H1 (cell line): ENCODE results near the gene UBE3B. TPM values are rescaled to one million over a fixed set of nuclear protein-coding genes. Genes with fewer than 3 reads are reported as not detected.

ENCODE experiments used
- CTCF ChIA-PET: fragments of 300-600 bp; sonication (Branson Sonifier 250); formaldehyde crosslinking; loops from one replicate; lab custom pipeline; 2021; ENCODE audit not compliant: partially characterized antibody; lab: Charles Lee
- POLR2A ChIA-PET: fragments of 300-600 bp; sonication (Branson Sonifier 250); formaldehyde crosslinking; loops from one replicate; lab custom pipeline; 2021; ENCODE audit warnings: inconsistent platforms; ENCODE audit not compliant: partially characterized antibody; lab: Charles Lee
- DNase-seq, 2 experiments: peaks; one replicate each; pipeline versions ENCODE4 v3.0.0 to v3.0.0-alpha.2; 2010 to 2022; ENCODE audit warnings: low spot score in 2 of 2, low read depth in 1 of 2, mixed read lengths in 1 of 2
- FAIRE-seq: peaks from 2 replicates; lab custom pipeline; 2011; peaks lifted over from hg19 to GRCh38; lab: Jason Lieb, UNC
- H2AFZ ChIP-seq: 2 replicates; pipeline ENCODE4 v1.8.1; 2012; ENCODE audit warnings: low read length, inconsistent platforms
- H2AK5ac ChIP-seq: 2 replicates; pipeline ENCODE4 v1.6.1; 2013; ENCODE audit warnings: low read depth, low read length
- H2BK120ac ChIP-seq: replicated peaks from 2 replicates; pipeline ENCODE3; 2013; ENCODE audit warnings: low read depth, low read length, inconsistent platforms
- H2BK12ac ChIP-seq: 2 replicates; pipeline ENCODE4 v1.6.1; 2013; ENCODE audit warnings: low read depth, low read length
- H2BK15ac ChIP-seq: 2 replicates; pipeline ENCODE4 v1.6.1; 2013; ENCODE audit warnings: low read length
- H2BK20ac ChIP-seq: 2 replicates; pipeline ENCODE4 v1.6.1; 2013; ENCODE audit warnings: low read length
- H2BK5ac ChIP-seq: 2 replicates; pipeline ENCODE4 v1.6.1; 2013; ENCODE audit warnings: low read depth, low read length
- H3K14ac ChIP-seq: 2 replicates; pipeline ENCODE4 v1.6.1; 2013; ENCODE audit warnings: inconsistent platforms; ENCODE audit not compliant: insufficient read length
- H3K18ac ChIP-seq: 2 replicates; pipeline ENCODE4 v1.6.1; 2013; ENCODE audit warnings: low read length; ENCODE audit errors: extremely low read depth
- H3K23ac ChIP-seq: 2 replicates; pipeline ENCODE4 v1.6.1; 2013; ENCODE audit warnings: inconsistent platforms; ENCODE audit not compliant: insufficient read length
- H3K23me2 ChIP-seq: 2 replicates; pipeline ENCODE4 v1.6.1; 2013; ENCODE audit warnings: low read depth, low read length
- H3K27ac ChIP-seq: 2 replicates; pipeline ENCODE4 v1.6.1; 2011; ENCODE audit warnings: low read depth, low read length, inconsistent platforms
- H3K27me3 ChIP-seq, 4 experiments: replicated peaks in 1 of 4; 1 replicate in 1 of 4; 2 replicates in 3 of 4; pipeline versions ENCODE4 v1.6.1 to v1.8.1; 2011 to 2013; ENCODE audit warnings: low read length in 3 of 4, mild to moderate bottlenecking in 3 of 4, inconsistent platforms in 2 of 4, mixed read lengths in 2 of 4, moderate library complexity in 1 of 4; ENCODE audit not compliant: control insufficient read depth in 3 of 4, insufficient read depth in 3 of 4; ENCODE audit errors: extremely low read depth in 1 of 4
- H3K36me3 ChIP-seq, 4 experiments: 2 replicates each; pipeline versions ENCODE4 v1.6.1 to v1.8.1; 2011 to 2013; ENCODE audit warnings: mild to moderate bottlenecking in 4 of 4, low read length in 3 of 4, moderate library complexity in 2 of 4, control low read depth in 1 of 4, inconsistent platforms in 1 of 4; ENCODE audit not compliant: insufficient read depth in 4 of 4, control insufficient read depth in 2 of 4
- H3K4ac ChIP-seq: replicated peaks from 2 replicates; pipeline ENCODE3; 2013; ENCODE audit warnings: low read length, low read depth, mixed read lengths, inconsistent platforms; ENCODE audit not compliant: insufficient read length
- H3K4me1 ChIP-seq, 4 experiments: replicated peaks in 1 of 4; 1 replicate in 1 of 4; 2 replicates in 3 of 4; pipeline versions ENCODE4 v1.6.1 to v1.8.1; 2011 to 2013; ENCODE audit warnings: low read length in 3 of 4, inconsistent platforms in 2 of 4, mixed read lengths in 1 of 4; ENCODE audit not compliant: insufficient read depth in 4 of 4, control insufficient read depth in 3 of 4
- H3K4me2 ChIP-seq, 2 experiments: 2 replicates each; pipeline versions ENCODE4 v1.6.1 to v1.8.1; 2011 to 2013; ENCODE audit warnings: low read depth in 2 of 2, low read length in 2 of 2, control low read depth in 1 of 2, inconsistent platforms in 1 of 2, mild to moderate bottlenecking in 1 of 2; ENCODE audit not compliant: insufficient read depth in 1 of 2
- H3K4me3 ChIP-seq, 4 experiments: fragments of 200-600, 300-600 bp in 1 of 4; sonication (generic), shearing (Covaris generic), sonication (Bioruptor Twin) in 1 of 4; 2 replicates each; pipeline versions ENCODE4 v1.5.1 to v1.8.1; 2011 to 2016; ENCODE audit warnings: low read length in 4 of 4, low read depth in 3 of 4, control low read depth in 2 of 4, inconsistent platforms in 2 of 4, mild to moderate bottlenecking in 2 of 4, mixed read lengths in 1 of 4, moderate library complexity in 1 of 4; ENCODE audit not compliant: insufficient read depth in 2 of 4; ENCODE audit errors: extremely low read depth in 1 of 4
- H3K56ac ChIP-seq: replicated peaks from 2 replicates; pipeline ENCODE3; 2013; ENCODE audit warnings: low read depth, mild to moderate bottlenecking, mixed read lengths, low read length, inconsistent platforms; ENCODE audit not compliant: insufficient read length
- H3K79me1 ChIP-seq: 2 replicates; pipeline ENCODE4 v1.6.1; 2013; ENCODE audit warnings: low read depth, low read length, control low read depth
- H3K79me2 ChIP-seq, 2 experiments: 2 replicates each; pipeline versions ENCODE4 v1.6.1 to v1.8.1; 2012 to 2013; ENCODE audit warnings: low read length in 2 of 2, mild to moderate bottlenecking in 2 of 2, inconsistent platforms in 1 of 2; ENCODE audit not compliant: insufficient read depth in 2 of 2, control insufficient read depth in 1 of 2
- H3K9ac ChIP-seq, 4 experiments: replicated peaks in 1 of 4; 1 replicate in 1 of 4; 2 replicates in 3 of 4; pipeline versions ENCODE4 v1.6.1 to v1.8.1; 2011 to 2013; ENCODE audit warnings: low read depth in 3 of 4, low read length in 3 of 4, control low read depth in 2 of 4, mild to moderate bottlenecking in 2 of 4, moderate library complexity in 2 of 4, inconsistent platforms in 1 of 4; ENCODE audit errors: extremely low read depth in 1 of 4
- H3K9me3 ChIP-seq, 2 experiments: 2 replicates each; pipeline versions ENCODE4 v1.6.1 to v1.8.1; 2012 to 2013; ENCODE audit warnings: mild to moderate bottlenecking in 2 of 2, moderate library complexity in 2 of 2, control low read depth in 1 of 2, inconsistent platforms in 1 of 2, low read depth in 1 of 2, low read length in 1 of 2, mixed read lengths in 1 of 2; ENCODE audit not compliant: insufficient read depth in 2 of 2
- H4K20me1 ChIP-seq, 2 experiments: replicated peaks in 1 of 2; 2 replicates each; pipeline versions ENCODE3 to v1.8.1; 2011 to 2013; ENCODE audit warnings: inconsistent platforms in 2 of 2, low read length in 2 of 2, mild to moderate bottlenecking in 1 of 2; ENCODE audit not compliant: insufficient read depth in 2 of 2, control insufficient read depth in 1 of 2
- H4K5ac ChIP-seq: 2 replicates; pipeline ENCODE4 v1.6.1; 2013; ENCODE audit warnings: low read length, low read depth, mixed read lengths, inconsistent platforms; ENCODE audit not compliant: insufficient read length
- H4K8ac ChIP-seq: 2 replicates; pipeline ENCODE4 v1.8.0; 2013; ENCODE audit warnings: mild to moderate bottlenecking, moderate library complexity, low read length, inconsistent platforms; ENCODE audit not compliant: insufficient read depth; ENCODE audit errors: extremely low read depth
- H4K91ac ChIP-seq: replicated peaks from 2 replicates; pipeline ENCODE3; 2013; ENCODE audit warnings: low read length, mixed read lengths, inconsistent platforms; ENCODE audit not compliant: insufficient read length
- ATF3 ChIP-seq: IDR thresholded peaks from 2 replicates; pipeline ENCODE4 v1.6.1; 2011; ENCODE audit warnings: low read depth, mild to moderate bottlenecking, low read length; ENCODE audit not compliant: insufficient read depth
- CEBPB ChIP-seq: IDR thresholded peaks from 2 replicates; pipeline ENCODE4 v1.6.1; 2012; ENCODE audit warnings: low read depth, low read length
- HDAC2 ChIP-seq, 2 experiments: fragments of 300-600 bp in 1 of 2; sonication (generic) in 1 of 2; IDR thresholded peaks; 2 replicates each; pipeline ENCODE4 v1.6.1; 2011 to 2012; ENCODE audit warnings: low read depth in 2 of 2, low read length in 2 of 2, mild to moderate bottlenecking in 2 of 2, moderate library complexity in 2 of 2, borderline replicate concordance in 1 of 2, inconsistent platforms in 1 of 2
- JUN ChIP-seq: IDR thresholded peaks from 2 replicates; pipeline ENCODE4 v1.6.1; 2011; ENCODE audit warnings: low read depth, mild to moderate bottlenecking, improper control_type of control experiment, low read length
- KDM1A ChIP-seq: fragments of 200-600, 300-600 bp; sonication (generic); IDR thresholded peaks from 2 replicates; pipeline ENCODE4 v1.7.1; 2016; ENCODE audit warnings: mild to moderate bottlenecking, low read length, borderline replicate concordance
- MAX ChIP-seq: IDR thresholded peaks from 2 replicates; pipeline ENCODE4 v1.6.1; 2012; ENCODE audit warnings: inconsistent platforms
- SP1 ChIP-seq: IDR thresholded peaks from 2 replicates; pipeline ENCODE4 v1.6.1; 2011; ENCODE audit warnings: low read depth, low read length
- WGBS, 2 experiments: shearing (Covaris generic) in 1 of 2; methylation state at CpG; one replicate each; pipeline versions ENCODE4 v1.1.6 to v1.1.7; 2013 to 2015; ENCODE audit warnings: low lambda C conversion rate in 2 of 2, mixed read lengths in 2 of 2, inconsistent platforms in 1 of 2, low coverage in 1 of 2, missing lambda C conversion rate in 1 of 2; ENCODE audit not compliant: insufficient replicate concordance in 2 of 2, insufficient coverage in 1 of 2, insufficient read length in 1 of 2; ENCODE audit errors: extremely low coverage in 1 of 2, missing lambda C conversion rate in 1 of 2; 5-methylcytosine and 5-hydroxymethylcytosine counted together
- polyA plus RNA-seq, 7 experiments: library from polyadenylated mRNA; depleted of rRNA in 3 of 7; stranded (reverse) in 5 of 7; unstranded in 2 of 7; fragments of >200 nt in 5 of 7; fragments of 200-250 nt in 2 of 7; gene quantifications; 1 replicate in 5 of 7; 2 replicates in 1 of 7; 4 replicates in 1 of 7; pipeline versions ENCODE4 v1.2.1 to v1.2.3, GENCODE V29; 2011 to 2013; ENCODE audit warnings: missing spikeins in 2 of 7, mixed read lengths in 2 of 7
- total RNA-seq: library from RNA; stranded (reverse); fragmentation: NEBNext Ultra II Directional; extraction: Animal tissue kit (Norgen Biotek cat#: 25700); gene quantifications from 2 replicates; pipeline ENCODE4 v1.2.1, GENCODE V29; 2021
- TF ChIP-seq, protein P1 (sequence below): IDR thresholded peaks from 2 replicates; pipeline ENCODE4 v1.6.1; 2011; ENCODE audit warnings: low read length, improper control_type of control experiment
- TF ChIP-seq, protein P2 (sequence below), 3 experiments: IDR thresholded peaks; 1 replicate in 2 of 3; 2 replicates in 1 of 3; pipeline versions ENCODE4 v1.5.1 to v1.6.1; 2011; ENCODE audit warnings: low read length in 3 of 3, mild to moderate bottlenecking in 3 of 3, inconsistent platforms in 2 of 3, low read depth in 1 of 3, moderate library complexity in 1 of 3; ENCODE audit not compliant: insufficient read depth in 1 of 3; ENCODE audit errors: control extremely low read depth in 1 of 3

The UBE3B gene
- total and polyA plus RNA-seq, 2 of the 8 experiments (the other 6 are each of a cell fraction or from before 2014, with no cell fraction given): 14.0 to 21.1 TPM

DNA sequence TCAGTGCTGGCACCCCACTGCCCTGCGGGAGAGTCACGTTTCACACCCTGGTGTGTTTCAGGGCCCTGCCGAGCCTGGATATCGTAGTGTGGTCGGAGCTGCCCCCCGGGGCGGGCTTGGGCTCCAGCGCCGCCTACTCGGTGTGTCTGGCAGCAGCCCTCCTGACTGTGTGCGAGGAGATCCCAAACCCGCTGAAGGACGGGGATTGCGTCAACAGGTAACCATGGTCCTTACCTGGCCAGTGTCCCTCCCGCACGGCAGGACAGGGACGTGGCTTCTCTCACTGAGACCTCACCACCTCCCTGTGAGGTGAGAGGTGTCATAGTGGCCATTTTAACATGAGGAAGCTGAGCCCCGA, 103.9 kb downstream of the UBE3B start:
- DNase-seq (no peak), FAIRE-seq (no peak)
- no peak overlapping the region for H2BK15ac ChIP-seq
- H3K79me1 ChIP-seq: no peaks in the 10 kb centered on the region; the same call in 1 of the 2 replicates
- no peak overlapping the region for H2BK5ac ChIP-seq
- H3K27me3 ChIP-seq: no peaks in the 10 kb centered on the region
- H3K9me3 ChIP-seq: no peaks in the 10 kb centered on the region
- no peak overlapping the region for H4K91ac ChIP-seq
- H2BK12ac ChIP-seq: no peak overlapping the region
- no peak overlapping the region for H2BK20ac ChIP-seq
- no peak overlapping the region for H3K4me3 ChIP-seq
- H3K9ac ChIP-seq: no peak overlapping the region
- peaks cover 5 to 54% (median 16%) of the 10 kb centered on the region in 4 experiments; a peak in 6 of 8 replicates for H3K36me3 ChIP-seq
- H3K14ac ChIP-seq: no peak overlapping the region
- H3K27ac ChIP-seq: no peak overlapping the region
- 96% methylated on average over 17 of the region's 18 CpGs; no CpG with 5 or more reads in 1 of the 2 experiments for WGBS, 2 experiments
- ChIA-PET POLR2A (interaction anchor here (1.4 kb wide), 1 partner anchor 9 kb away, joined by 5 read pairs; no protein-coding TSS in a partner anchor), CTCF (interaction anchor here (0.9 to 8.0 kb wide), 6 partner anchors 16 to 192 kb away, joined by 3 to 68 read pairs (median 4); no protein-coding TSS in a partner anchor)
- H3K23me2 ChIP-seq: no peaks in the 10 kb centered on the region
- no peaks in the 10 kb centered on the region for H3K4me1 ChIP-seq
- no peak overlapping the region for H3K23ac ChIP-seq
- H3K4me2 ChIP-seq: no peak overlapping the region
- no peak overlapping the region for H3K4ac ChIP-seq
- H2AFZ ChIP-seq: no peak overlapping the region
- no peak overlapping the region for H2BK120ac ChIP-seq
- no peak overlapping the region for H3K56ac ChIP-seq
- peaks cover 0 to 5% of the 10 kb centered on the region in 2 experiments for H4K20me1 ChIP-seq
- H4K8ac ChIP-seq: no peak overlapping the region; the same call in 1 of the 2 replicates
- H2AK5ac ChIP-seq: no peak overlapping the region
- no peak overlapping the region for H4K5ac ChIP-seq
- no peak overlapping the region for H3K18ac ChIP-seq
- no peaks in the 10 kb centered on the region for H3K79me2 ChIP-seq
- TF ChIP-seq HDAC2 (IDR thresholded peaks at IDR 0.05; ENCODE audit: borderline replicate concordance in 1 of 2, low read depth in 2 of 2, low read length in 2 of 2) (no peak), ATF3 (no peak), CEBPB (no peak), SP1 (no peak), MAX (no peak), KDM1A (no peak), JUN (no peak)
- TF ChIP-seq, protein P1, sequence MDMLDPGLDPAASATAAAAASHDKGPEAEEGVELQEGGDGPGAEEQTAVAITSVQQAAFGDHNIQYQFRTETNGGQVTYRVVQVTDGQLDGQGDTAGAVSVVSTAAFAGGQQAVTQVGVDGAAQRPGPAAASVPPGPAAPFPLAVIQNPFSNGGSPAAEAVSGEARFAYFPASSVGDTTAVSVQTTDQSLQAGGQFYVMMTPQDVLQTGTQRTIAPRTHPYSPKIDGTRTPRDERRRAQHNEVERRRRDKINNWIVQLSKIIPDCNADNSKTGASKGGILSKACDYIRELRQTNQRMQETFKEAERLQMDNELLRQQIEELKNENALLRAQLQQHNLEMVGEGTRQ: no peak
- TF ChIP-seq, protein P2, sequence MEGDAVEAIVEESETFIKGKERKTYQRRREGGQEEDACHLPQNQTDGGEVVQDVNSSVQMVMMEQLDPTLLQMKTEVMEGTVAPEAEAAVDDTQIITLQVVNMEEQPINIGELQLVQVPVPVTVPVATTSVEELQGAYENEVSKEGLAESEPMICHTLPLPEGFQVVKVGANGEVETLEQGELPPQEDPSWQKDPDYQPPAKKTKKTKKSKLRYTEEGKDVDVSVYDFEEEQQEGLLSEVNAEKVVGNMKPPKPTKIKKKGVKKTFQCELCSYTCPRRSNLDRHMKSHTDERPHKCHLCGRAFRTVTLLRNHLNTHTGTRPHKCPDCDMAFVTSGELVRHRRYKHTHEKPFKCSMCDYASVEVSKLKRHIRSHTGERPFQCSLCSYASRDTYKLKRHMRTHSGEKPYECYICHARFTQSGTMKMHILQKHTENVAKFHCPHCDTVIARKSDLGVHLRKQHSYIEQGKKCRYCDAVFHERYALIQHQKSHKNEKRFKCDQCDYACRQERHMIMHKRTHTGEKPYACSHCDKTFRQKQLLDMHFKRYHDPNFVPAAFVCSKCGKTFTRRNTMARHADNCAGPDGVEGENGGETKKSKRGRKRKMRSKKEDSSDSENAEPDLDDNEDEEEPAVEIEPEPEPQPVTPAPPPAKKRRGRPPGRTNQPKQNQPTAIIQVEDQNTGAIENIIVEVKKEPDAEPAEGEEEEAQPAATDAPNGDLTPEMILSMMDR (IDR thresholded peaks at IDR 0.05; ENCODE audit: control extremely low read depth in 1 of 3, insufficient read depth in 1 of 3, low read depth in 1 of 3, low read length in 3 of 3): no peak
